GM21529 (cell line): ENCODE measurements around the gene STAG1.
"Not testable (repeated sequence)": the region's sequence is repeated elsewhere in the genome, so short reads cannot be mapped to it uniquely, and the experiment has no call there.

Experiments
- ATAC-seq: cut with Tn5 transposase; IDR thresholded peaks from one replicate; pipeline ENCODE4 v1.9.1; 2021; ENCODE audit not compliant: unreplicated experiment

The STAG1 gene

GRCh38 chr3:136414476-136414875 is 337.7 kb downstream of the STAG1 start:
- no peak for ATAC-seq

- no peak for ATAC-seq
Observed at GRCh38 chr3:136412307-136412706, 339.9 kb downstream of the STAG1 start.

- ATAC-seq, result no peak
Observed at GRCh38 chr3:136409549-136409948, 342.6 kb downstream of the STAG1 start.

- ATAC-seq, result no peak
Observed at GRCh38 chr3:136404056-136404455, 348.1 kb downstream of the STAG1 start.

- no peak for ATAC-seq
Observed at GRCh38 chr3:136396916-136397315, 355.3 kb downstream of the STAG1 start.

GRCh38 chr3:136390574-136390973 is 361.6 kb downstream of the STAG1 start:
- no peak for ATAC-seq

- no peak for ATAC-seq
Observed at GRCh38 chr3:136387031-136387430, 365.1 kb downstream of the STAG1 start.

- peak; percentile 83 for ATAC-seq
Observed at GRCh38 chr3:136385457-136385856, 366.7 kb downstream of the STAG1 start.

- no peak for ATAC-seq
Observed at GRCh38 chr3:136381051-136381450, 371.1 kb downstream of the STAG1 start.

- no peak for ATAC-seq
Observed at GRCh38 chr3:136380530-136380929, 371.6 kb downstream of the STAG1 start.

GRCh38 chr3:136378011-136378410 is 374.2 kb downstream of the STAG1 start:
- ATAC-seq, result no peak

GRCh38 chr3:136377508-136377907 is 374.7 kb downstream of the STAG1 start:
- no peak for ATAC-seq

GRCh38 chr3:136375800-136376199 is 376.4 kb downstream of the STAG1 start:
- ATAC-seq, result not testable (repeated sequence)

GRCh38 chr3:136366289-136366688 is 385.9 kb downstream of the STAG1 start:
- ATAC-seq, result no peak

GRCh38 chr3:136353461-136353860 is 398.7 kb downstream of the STAG1 start:
- no peak for ATAC-seq

GRCh38 chr3:136351905-136352304 is 400.3 kb downstream of the STAG1 start:
- no peak for ATAC-seq

- ATAC-seq, result no peak
Observed at GRCh38 chr3:136351351-136351750, 400.8 kb downstream of the STAG1 start.

- ATAC-seq, result no peak
Observed at GRCh38 chr3:136350557-136350956, 401.6 kb downstream of the STAG1 start.

- no peak for ATAC-seq
Observed at GRCh38 chr3:136350132-136350531, 402.0 kb downstream of the STAG1 start.

GRCh38 chr3:136346486-136346885 is 405.7 kb downstream of the STAG1 start:
- ATAC-seq, result no peak

GRCh38 chr3:136343873-136344555 is 408.2 kb downstream of the STAG1 start:
- no peak for ATAC-seq

- no peak for ATAC-seq
Observed at GRCh38 chr3:136343446-136343845, 408.7 kb downstream of the STAG1 start.
